ENCODE data around the gene SEMA3B.

- TF ChIP-seq, protein P1, sequence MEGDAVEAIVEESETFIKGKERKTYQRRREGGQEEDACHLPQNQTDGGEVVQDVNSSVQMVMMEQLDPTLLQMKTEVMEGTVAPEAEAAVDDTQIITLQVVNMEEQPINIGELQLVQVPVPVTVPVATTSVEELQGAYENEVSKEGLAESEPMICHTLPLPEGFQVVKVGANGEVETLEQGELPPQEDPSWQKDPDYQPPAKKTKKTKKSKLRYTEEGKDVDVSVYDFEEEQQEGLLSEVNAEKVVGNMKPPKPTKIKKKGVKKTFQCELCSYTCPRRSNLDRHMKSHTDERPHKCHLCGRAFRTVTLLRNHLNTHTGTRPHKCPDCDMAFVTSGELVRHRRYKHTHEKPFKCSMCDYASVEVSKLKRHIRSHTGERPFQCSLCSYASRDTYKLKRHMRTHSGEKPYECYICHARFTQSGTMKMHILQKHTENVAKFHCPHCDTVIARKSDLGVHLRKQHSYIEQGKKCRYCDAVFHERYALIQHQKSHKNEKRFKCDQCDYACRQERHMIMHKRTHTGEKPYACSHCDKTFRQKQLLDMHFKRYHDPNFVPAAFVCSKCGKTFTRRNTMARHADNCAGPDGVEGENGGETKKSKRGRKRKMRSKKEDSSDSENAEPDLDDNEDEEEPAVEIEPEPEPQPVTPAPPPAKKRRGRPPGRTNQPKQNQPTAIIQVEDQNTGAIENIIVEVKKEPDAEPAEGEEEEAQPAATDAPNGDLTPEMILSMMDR (IDR thresholded peaks at IDR 0.05; ENCODE audit: low read length): no peak
- TF ChIP-seq EZH2 (optimal IDR thresholded peaks at IDR 0.05; ENCODE audit: low read depth, low read length): no peak
Observed at GRCh38 chr3:50251220-50251619, 17.7 kb upstream of the SEMA3B start.
